GM12874 (cell line): ENCODE results near the gene ZNF280D.

Source experiments
- CTCF ChIP-seq: IDR thresholded peaks from 2 replicates; pipeline ENCODE4 v1.5.1; 2011; ENCODE audit warnings: low read depth, mild to moderate bottlenecking, control low read depth, low read length, moderate library complexity; ENCODE audit not compliant: insufficient read depth

The ZNF280D gene

GRCh38 chr15:56772868-56773639 lies 39.7 kb upstream of the ZNF280D start:
- TF ChIP-seq CTCF: no peak

GRCh38 chr15:56770173-56770572 lies 36.9 kb upstream of the ZNF280D start:
- no peak for TF ChIP-seq CTCF

DNA sequence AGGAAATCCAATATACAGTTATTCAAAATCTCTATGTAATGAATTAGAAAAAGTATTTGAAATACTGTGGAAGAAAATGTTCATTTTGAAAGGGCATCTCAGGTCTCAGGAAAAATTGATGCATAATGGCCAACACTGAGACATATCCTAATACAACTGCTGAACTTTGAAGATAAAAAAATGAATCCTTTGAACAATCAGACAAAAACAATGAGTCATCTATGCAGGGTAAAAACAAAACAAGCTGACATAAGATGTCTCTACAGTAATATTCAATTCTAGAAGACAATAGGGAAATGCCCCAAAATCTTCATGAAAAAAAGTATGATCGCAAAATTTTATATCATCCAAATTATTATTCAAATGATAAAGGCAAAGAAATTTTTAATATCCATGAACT lies 34.0 kb upstream of the ZNF280D start:
- TF ChIP-seq CTCF: no peak

DNA sequence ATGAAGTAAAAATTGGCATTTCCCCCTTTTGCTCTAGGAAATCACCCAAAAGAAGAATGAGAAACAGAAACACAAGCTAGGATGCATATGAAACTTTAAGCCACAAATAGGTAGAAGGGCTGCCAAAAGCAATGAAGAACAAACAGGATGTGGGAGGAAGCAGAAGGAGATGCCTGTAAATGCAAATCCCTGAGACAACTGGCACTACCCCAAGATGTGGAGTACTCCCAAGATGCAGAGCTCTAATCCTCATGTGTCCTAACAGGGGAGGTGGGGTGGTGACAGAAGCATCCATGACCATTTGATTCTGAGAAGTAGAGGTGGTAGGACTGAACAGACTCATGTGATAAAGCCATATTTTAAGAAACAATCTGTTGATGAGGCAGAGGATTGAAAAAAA lies 31.9 kb upstream of the ZNF280D start:
- no peak for TF ChIP-seq CTCF

GRCh38 chr15:56763141-56763895 lies 30.0 kb upstream of the ZNF280D start:
- no peak for TF ChIP-seq CTCF

GRCh38 chr15:56760186-56760585 lies 26.9 kb upstream of the ZNF280D start:
- no peak for TF ChIP-seq CTCF

DNA sequence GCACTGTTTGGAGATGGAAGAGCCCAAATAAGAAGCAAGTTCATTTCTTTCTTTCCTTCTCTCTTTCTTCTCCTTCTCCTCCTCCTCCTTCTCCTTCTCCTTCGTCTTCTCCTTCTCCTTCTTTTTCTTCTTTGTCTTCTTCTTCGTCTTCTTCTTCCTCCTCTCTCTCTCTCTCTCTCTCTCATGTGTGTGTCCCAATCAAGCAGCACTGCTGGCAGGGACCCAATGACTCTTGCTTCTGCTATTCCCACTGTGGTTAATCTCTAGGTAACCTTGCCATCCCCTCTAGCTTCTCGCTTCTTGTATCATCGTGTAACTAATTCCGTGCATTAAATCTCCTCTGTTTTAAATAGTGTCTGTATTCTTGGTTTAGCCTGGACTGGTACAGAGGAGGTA lies 26.1 kb upstream of the ZNF280D start:
- TF ChIP-seq CTCF: no peak
